ENCODE measurements around the gene SMAD3.
A peak's percentile ranks its signal among the peaks of the same experiment; 100 is the strongest.

Gene SMAD3

DNA sequence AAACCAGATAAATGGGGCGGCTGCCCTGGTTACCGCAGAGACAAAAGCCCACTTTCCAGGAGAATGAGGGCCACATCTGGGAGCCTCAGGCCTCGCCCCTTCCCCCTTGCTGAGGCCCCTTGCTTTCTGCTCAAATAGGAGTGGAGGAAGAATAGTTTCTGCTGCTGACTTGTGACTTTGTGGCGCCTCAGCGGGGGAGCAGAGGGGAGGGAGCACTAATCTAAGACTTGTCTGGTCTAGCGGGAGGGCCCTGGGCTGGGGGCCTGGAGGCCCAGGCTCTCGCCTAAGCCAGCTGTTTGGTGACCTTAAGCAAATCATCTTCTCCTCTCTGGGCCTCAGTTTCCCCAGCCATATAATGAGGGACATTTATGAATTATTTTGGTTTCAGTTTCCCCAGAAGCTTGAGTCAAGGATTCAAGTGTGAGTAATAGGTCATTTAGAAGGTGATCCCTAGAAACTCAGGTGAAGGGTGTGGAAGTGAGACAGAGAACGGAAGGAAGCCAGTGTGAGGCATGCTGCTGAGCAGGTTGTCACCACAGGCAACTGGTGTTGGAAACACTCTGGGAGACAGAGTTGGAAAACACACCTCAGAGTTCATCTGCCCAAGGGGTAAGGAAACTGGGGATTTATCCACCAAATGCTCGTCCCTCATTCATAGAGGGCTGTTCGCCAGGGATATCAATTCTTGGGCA, 25.9 kb upstream of the SMAD3 start:
- Mint-ChIP-seq H3K4me3 (no peak overlapping the region), H3K36me3 (ENCODE audit: insufficient read depth) (peaks cover 2% of the 10 kb centered on the region), H3K4me1 (peaks cover 19% of the 10 kb centered on the region), H3K9me3 (no peaks in the 10 kb centered on the region), H3K27me3 (no peaks in the 10 kb centered on the region), H3K27ac (ENCODE audit: low read depth) (no peak overlapping the region)
- ATAC-seq (replicated peaks; ENCODE audit: extremely low read depth, poor library complexity, severe bottlenecking) (no peak), DNase-seq (ENCODE audit: low spot score in 2 of 2) (no peak)

DNA sequence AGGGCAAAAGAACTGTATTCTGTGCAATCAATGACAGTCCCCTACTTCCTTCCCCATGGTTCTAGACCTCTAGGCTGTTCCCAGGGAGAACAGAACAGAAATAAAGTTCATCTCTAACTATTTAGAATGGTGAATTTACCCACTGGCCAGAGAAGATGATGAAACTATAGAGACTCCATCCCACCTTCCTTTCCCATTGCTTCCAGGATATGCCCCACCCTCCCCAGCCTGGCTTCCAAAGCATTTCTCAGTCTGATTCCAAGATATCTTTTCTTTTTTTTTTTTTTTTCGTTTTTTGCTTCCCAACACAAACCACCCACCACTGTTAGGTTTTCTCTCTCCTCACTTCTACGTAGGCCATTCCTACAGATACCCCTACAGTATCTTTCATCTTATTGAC, 25.1 kb upstream of the SMAD3 start:
- DNase-seq (ENCODE audit: low spot score in 2 of 2) (no peak), ATAC-seq (replicated peaks; ENCODE audit: extremely low read depth, poor library complexity, severe bottlenecking) (no peak)
- H3K27me3 Mint-ChIP-seq = no peaks in the 10 kb centered on the region
- peaks cover 2% of the 10 kb centered on the region for H3K36me3 Mint-ChIP-seq (ENCODE audit: insufficient read depth)
- H3K4me1 Mint-ChIP-seq = peaks cover 19% of the 10 kb centered on the region
- H3K4me3 Mint-ChIP-seq = no peak overlapping the region
- no peaks in the 10 kb centered on the region for H3K9me3 Mint-ChIP-seq
- no peak overlapping the region for H3K27ac Mint-ChIP-seq (ENCODE audit: low read depth)

DNA sequence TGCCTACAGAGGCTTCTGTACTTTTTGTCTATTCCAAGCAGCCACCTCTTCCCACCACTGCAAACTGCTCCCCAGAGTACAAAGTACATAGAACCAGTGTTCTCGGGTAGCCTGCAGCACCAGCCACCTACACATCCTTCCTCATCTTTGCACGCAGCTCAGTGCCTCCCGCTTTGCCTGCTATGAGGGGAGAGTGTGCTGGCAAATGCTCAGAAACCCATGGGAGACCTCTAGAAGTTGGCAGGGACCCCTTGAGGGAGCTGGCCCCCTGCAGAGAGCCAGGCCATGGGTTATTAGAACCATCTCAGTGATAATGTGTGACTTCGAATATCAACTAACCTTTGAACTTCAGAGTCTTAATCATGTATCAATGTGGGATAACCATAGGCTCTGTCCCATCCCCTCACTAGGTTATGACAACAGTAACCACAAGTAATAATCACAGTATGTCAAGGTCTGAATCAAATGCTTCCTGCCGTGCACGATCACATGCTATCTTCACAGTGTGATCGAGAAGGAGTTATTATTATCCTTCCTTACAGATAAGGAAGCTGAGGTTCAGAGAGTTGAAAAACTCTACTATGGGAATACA, 22.8 kb upstream of the SMAD3 start:
- ATAC-seq (replicated peaks; ENCODE audit: extremely low read depth, poor library complexity, severe bottlenecking) (peak; percentile 14), DNase-seq (ENCODE audit: low spot score in 2 of 2) (no peak)
- Mint-ChIP-seq H3K4me1 (peaks cover 18% of the 10 kb centered on the region), H3K36me3 (ENCODE audit: insufficient read depth) (peaks cover 2% of the 10 kb centered on the region), H3K4me3 (no peak overlapping the region), H3K27ac (ENCODE audit: low read depth) (no peak overlapping the region), H3K9me3 (no peaks in the 10 kb centered on the region), H3K27me3 (no peaks in the 10 kb centered on the region)

- no peak overlapping the region for H3K4me3 Mint-ChIP-seq
- no peaks in the 10 kb centered on the region for H3K27me3 Mint-ChIP-seq
- no peaks in the 10 kb centered on the region for H3K9me3 Mint-ChIP-seq
- H3K36me3 Mint-ChIP-seq (ENCODE audit: insufficient read depth) = peaks cover 2% of the 10 kb centered on the region
- H3K27ac Mint-ChIP-seq (ENCODE audit: low read depth) = no peak overlapping the region
- ATAC-seq (replicated peaks; ENCODE audit: extremely low read depth, poor library complexity, severe bottlenecking) = no peak
- no peak for DNase-seq (ENCODE audit: low spot score in 2 of 2)
- H3K4me1 Mint-ChIP-seq = peaks cover 3% of the 10 kb centered on the region
These were observed 21.2 kb upstream of the SMAD3 start for GRCh38 chr15:67043939-67044771.

DNA sequence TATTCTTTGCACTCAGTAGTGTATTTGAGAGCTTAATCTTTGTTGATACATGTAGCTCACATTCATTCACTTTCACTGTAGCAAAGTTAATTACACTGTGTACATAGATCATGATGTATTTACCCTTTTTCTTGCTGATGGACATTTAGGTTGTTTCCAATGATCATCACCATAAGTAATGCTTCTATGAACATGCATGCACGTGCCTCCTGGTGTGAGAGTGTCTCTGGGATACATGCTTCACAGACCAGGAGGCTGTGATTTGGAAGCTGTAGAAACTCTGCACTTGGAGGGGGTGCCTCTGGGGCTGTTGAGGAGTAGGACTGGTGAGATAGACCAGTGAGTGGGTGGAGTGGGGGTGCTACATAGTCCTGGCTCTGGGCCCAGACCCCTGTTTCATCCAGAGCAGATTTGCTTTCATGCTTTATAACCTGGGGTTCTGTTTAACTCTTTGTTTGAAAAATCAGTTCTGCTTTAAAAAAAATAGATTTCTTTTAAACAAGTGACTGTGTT, 18.2 kb upstream of the SMAD3 start:
- Mint-ChIP-seq H3K4me3 (no peak overlapping the region), H3K27me3 (no peaks in the 10 kb centered on the region), H3K27ac (ENCODE audit: low read depth) (no peak overlapping the region), H3K36me3 (ENCODE audit: insufficient read depth) (no peaks in the 10 kb centered on the region), H3K9me3 (no peaks in the 10 kb centered on the region), H3K4me1 (peaks cover 16% of the 10 kb centered on the region)
- no peak for DNase-seq (ENCODE audit: low spot score in 2 of 2)
- no peak for ATAC-seq (replicated peaks; ENCODE audit: extremely low read depth, poor library complexity, severe bottlenecking)

GRCh38 chr15:67048281-67049279, 16.8 kb upstream of the SMAD3 start:
- DNase-seq (ENCODE audit: low spot score in 2 of 2) (no peak), ATAC-seq (replicated peaks; ENCODE audit: extremely low read depth, poor library complexity, severe bottlenecking) (no peak)
- Mint-ChIP-seq H3K36me3 (ENCODE audit: insufficient read depth) (no peaks in the 10 kb centered on the region), H3K4me3 (no peak overlapping the region), H3K27me3 (no peaks in the 10 kb centered on the region), H3K9me3 (no peaks in the 10 kb centered on the region), H3K27ac (ENCODE audit: low read depth) (no peak overlapping the region), H3K4me1 (peaks cover 19% of the 10 kb centered on the region)

DNA sequence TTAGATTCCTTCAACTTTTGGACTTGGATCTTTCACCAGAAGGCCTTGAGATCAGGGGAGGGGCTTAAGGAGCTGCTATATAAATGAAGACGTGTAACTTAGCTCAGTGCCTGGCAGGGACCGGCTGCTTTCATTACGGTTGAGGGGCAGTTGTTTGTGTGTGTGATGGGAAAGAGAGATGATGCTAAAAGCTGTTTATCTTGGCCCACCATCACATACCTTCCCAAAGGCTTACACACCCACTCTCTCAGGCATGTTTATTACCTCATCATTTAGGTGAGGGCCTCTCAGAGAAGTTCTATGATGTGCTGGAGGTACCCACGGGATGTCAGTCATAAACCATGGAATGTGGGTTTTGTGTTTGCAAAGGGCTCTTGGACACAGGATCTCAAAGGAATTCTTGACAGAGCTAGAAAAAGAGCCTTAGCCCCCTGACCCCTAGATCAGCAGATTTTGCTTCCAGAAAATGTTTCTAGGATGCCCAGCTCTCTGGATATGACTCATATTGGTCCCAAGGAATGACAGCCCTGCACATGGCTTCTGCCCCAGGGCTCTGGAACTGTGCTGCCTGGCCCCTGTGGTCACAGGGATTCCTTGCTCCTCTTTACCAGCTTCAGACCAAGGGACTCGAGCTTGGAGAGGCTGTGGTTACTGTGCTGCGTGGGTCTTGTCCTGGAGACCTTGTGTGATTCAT, 15.9 kb upstream of the SMAD3 start:
- DNase-seq (ENCODE audit: low spot score in 2 of 2) = no peak
- ATAC-seq (replicated peaks; ENCODE audit: extremely low read depth, poor library complexity, severe bottlenecking) = no peak
- no peaks in the 10 kb centered on the region for H3K27me3 Mint-ChIP-seq
- no peak overlapping the region for H3K27ac Mint-ChIP-seq (ENCODE audit: low read depth)
- H3K4me3 Mint-ChIP-seq = no peak overlapping the region
- H3K9me3 Mint-ChIP-seq = no peaks in the 10 kb centered on the region
- H3K36me3 Mint-ChIP-seq (ENCODE audit: insufficient read depth) = no peaks in the 10 kb centered on the region
- peaks cover 23% of the 10 kb centered on the region for H3K4me1 Mint-ChIP-seq

- Mint-ChIP-seq H3K27ac (ENCODE audit: low read depth) (no peak overlapping the region), H3K27me3 (no peaks in the 10 kb centered on the region), H3K36me3 (ENCODE audit: insufficient read depth) (no peaks in the 10 kb centered on the region), H3K9me3 (no peaks in the 10 kb centered on the region), H3K4me3 (no peak overlapping the region), H3K4me1 (peaks cover 29% of the 10 kb centered on the region)
- ATAC-seq (replicated peaks; ENCODE audit: extremely low read depth, poor library complexity, severe bottlenecking) (no peak), DNase-seq (ENCODE audit: low spot score in 2 of 2) (no peak)
These were observed 15.3 kb upstream of the SMAD3 start for GRCh38 chr15:67050062-67050461.

GRCh38 chr15:67050522-67051087, 14.8 kb upstream of the SMAD3 start:
- DNase-seq (ENCODE audit: low spot score in 2 of 2) (no peak), ATAC-seq (replicated peaks; ENCODE audit: extremely low read depth, poor library complexity, severe bottlenecking) (no peak)
- H3K27me3 Mint-ChIP-seq = no peaks in the 10 kb centered on the region
- no peak overlapping the region for H3K4me3 Mint-ChIP-seq
- peaks cover 29% of the 10 kb centered on the region for H3K4me1 Mint-ChIP-seq
- H3K36me3 Mint-ChIP-seq (ENCODE audit: insufficient read depth) = no peaks in the 10 kb centered on the region
- H3K27ac Mint-ChIP-seq (ENCODE audit: low read depth) = no peak overlapping the region
- no peaks in the 10 kb centered on the region for H3K9me3 Mint-ChIP-seq

GRCh38 chr15:67051088-67052045, 14.0 kb upstream of the SMAD3 start:
- Mint-ChIP-seq H3K27me3 (no peaks in the 10 kb centered on the region), H3K27ac (ENCODE audit: low read depth) (no peak overlapping the region), H3K4me1 (peaks cover 35% of the 10 kb centered on the region), H3K36me3 (ENCODE audit: insufficient read depth) (no peaks in the 10 kb centered on the region), H3K4me3 (no peak overlapping the region), H3K9me3 (no peaks in the 10 kb centered on the region)
- ATAC-seq (replicated peaks; ENCODE audit: extremely low read depth, poor library complexity, severe bottlenecking) (no peak), DNase-seq (ENCODE audit: low spot score in 2 of 2) (no peak)

Measured in central memory CD8-positive, alpha-beta T cell (primary cell).